CD14-positive monocyte (primary cell): ENCODE results near the gene TSEN54. TPM values are rescaled to one million over a fixed set of nuclear protein-coding genes. Genes with fewer than 3 reads are reported as not detected.

Source experiments
- DNase-seq, 3 donors: peaks; one replicate each; pipeline ENCODE4 v3.0.0-alpha.2; 2011 to 2022
- H2AFZ ChIP-seq: 2 replicates; pipeline ENCODE4 v1.6.0; 2012; ENCODE audit warnings: mild to moderate bottlenecking, low read depth, low read length, inconsistent platforms; ENCODE audit not compliant: insufficient read depth, poor library complexity, severe bottlenecking
- H3K27ac ChIP-seq, 2 donors: 1 replicate in 1 of 2; 2 replicates in 1 of 2; pipeline ENCODE4 v1.5.1; 2012 to 2013; ENCODE audit warnings: low read length in 2 of 2, control low read depth in 1 of 2, inconsistent platforms in 1 of 2, low read depth in 1 of 2, mild to moderate bottlenecking in 1 of 2
- H3K27me3 ChIP-seq, 2 donors: one replicate each; pipeline versions ENCODE4 v1.6.0 to v1.6.1; 2011 to 2013; ENCODE audit warnings: low read length in 2 of 2; ENCODE audit not compliant: control insufficient read depth in 2 of 2, insufficient read depth in 2 of 2
- H3K36me3 ChIP-seq, 2 donors: replicated peaks in 1 of 2; 1 replicate in 1 of 2; 2 replicates in 1 of 2; pipeline versions ENCODE4 v1.5.1 to v1.6.1; 2012 to 2013; ENCODE audit warnings: low read length in 2 of 2, control low read depth in 1 of 2, inconsistent platforms in 1 of 2, mild to moderate bottlenecking in 1 of 2; ENCODE audit not compliant: insufficient read depth in 2 of 2, control insufficient read depth in 1 of 2
- H3K4me1 ChIP-seq, 2 donors: 1 replicate in 1 of 2; 2 replicates in 1 of 2; pipeline versions ENCODE4 v1.5.1 to v1.6.1; 2012 to 2013; ENCODE audit warnings: low read length in 2 of 2, control low read depth in 1 of 2, inconsistent platforms in 1 of 2, mild to moderate bottlenecking in 1 of 2, moderate library complexity in 1 of 2; ENCODE audit not compliant: insufficient read depth in 2 of 2, control insufficient read depth in 1 of 2
- H3K4me2 ChIP-seq: replicated peaks from 2 replicates; pipeline ENCODE3; 2012; ENCODE audit warnings: low read length, moderate library complexity, mild to moderate bottlenecking; ENCODE audit not compliant: poor library complexity, severe bottlenecking; ENCODE audit errors: extremely low read depth
- H3K4me3 ChIP-seq, 3 experiments: fragments of 200-600 bp in 1 of 3; sonication (generic) in 1 of 3; replicated peaks in 1 of 3; 1 replicate in 2 of 3; 2 replicates in 1 of 3; pipeline ENCODE4 v1.5.1; 2011 to 2013; ENCODE audit warnings: low read length in 3 of 3, mild to moderate bottlenecking in 3 of 3, control low read depth in 2 of 3, low read depth in 2 of 3, inconsistent platforms in 1 of 3, moderate library complexity in 1 of 3
- H3K79me2 ChIP-seq: 2 replicates; pipeline ENCODE4 v1.6.0; 2012; ENCODE audit warnings: mild to moderate bottlenecking, control low read depth, inconsistent platforms, low read length, moderate library complexity; ENCODE audit not compliant: insufficient read depth
- H3K9ac ChIP-seq: 2 replicates; pipeline ENCODE4 v1.6.0; 2017; ENCODE audit warnings: low read length, mild to moderate bottlenecking; ENCODE audit not compliant: insufficient read depth, poor library complexity, severe bottlenecking
- H3K9me3 ChIP-seq, 2 donors: replicated peaks in 1 of 2; 1 replicate in 1 of 2; 2 replicates in 1 of 2; pipeline versions ENCODE4 v1.5.1 to v1.6.1; 2012 to 2013; ENCODE audit warnings: low read length in 2 of 2, control low read depth in 1 of 2; ENCODE audit not compliant: control insufficient read depth in 1 of 2, insufficient read depth in 1 of 2
- H4K20me1 ChIP-seq: 2 replicates; pipeline ENCODE4 v1.6.0; 2012; ENCODE audit warnings: mild to moderate bottlenecking, low read length, control low read depth, moderate library complexity; ENCODE audit not compliant: insufficient read depth
- H3K27ac Mint-ChIP-seq, 7 donors: one replicate each; pipeline ENCODE4 v1.8.0; 2020; ENCODE audit warnings: mild to moderate bottlenecking in 7 of 7, mixed read lengths in 7 of 7, moderate library complexity in 6 of 7, inconsistent platforms in 2 of 7
- H3K27me3 Mint-ChIP-seq, 3 donors: one replicate each; pipeline ENCODE4 v1.8.0; 2021 to 2022; ENCODE audit warnings: low read depth in 3 of 3, mild to moderate bottlenecking in 3 of 3, mixed read lengths in 3 of 3, moderate library complexity in 3 of 3, inconsistent platforms in 1 of 3
- H3K36me3 Mint-ChIP-seq, 2 donors: one replicate each; pipeline ENCODE4 v1.8.0; 2020; ENCODE audit warnings: mixed read lengths in 2 of 2, inconsistent platforms in 1 of 2, mild to moderate bottlenecking in 1 of 2
- H3K4me1 Mint-ChIP-seq: one replicate; pipeline ENCODE4 v1.8.0; 2020; ENCODE audit warnings: mild to moderate bottlenecking, mixed read lengths
- H3K4me3 Mint-ChIP-seq, 2 donors: one replicate each; pipeline ENCODE4 v1.8.0; 2020; ENCODE audit warnings: mild to moderate bottlenecking in 2 of 2, mixed read lengths in 2 of 2, moderate library complexity in 1 of 2
- H3K9me3 Mint-ChIP-seq, 7 donors: one replicate each; pipeline ENCODE4 v1.8.0; 2020 to 2022; ENCODE audit warnings: mixed read lengths in 7 of 7, mild to moderate bottlenecking in 6 of 7, moderate library complexity in 6 of 7, inconsistent platforms in 2 of 7
- CTCF ChIP-seq: fragments of 200-600 bp; IDR thresholded peaks from one replicate; pipeline ENCODE4 v1.8.0; 2022; ENCODE audit warnings: antibody characterized with exemption, mild to moderate bottlenecking
- WGBS: methylation state at CpG from one replicate; pipeline ENCODE4 v1.1.5; 2013; ENCODE audit warnings: missing lambda C conversion rate; ENCODE audit not compliant: insufficient coverage; 5-methylcytosine and 5-hydroxymethylcytosine counted together
- intact Hi-C, 2 donors: fragments of 100-400 bp; cut with micrococcal nuclease; formaldehyde crosslinking; loops; one replicate each; pipeline versions ENCODE4 v1.15.0 to v1.15.1; 2023
- polyA plus RNA-seq, 3 donors: library from polyadenylated mRNA; depleted of rRNA in 1 of 3; unstranded in 2 of 3; stranded (reverse) in 1 of 3; fragments of 300-500 nt in 2 of 3; fragments of >200 nt in 1 of 3; fragmentation: Illumina TruSeq in 2 of 3; gene quantifications; 1 replicate in 2 of 3; 2 replicates in 1 of 3; pipeline ENCODE4 v1.2.3, GENCODE V29; 2012 to 2021

TSEN54 gene
- polyA plus RNA-seq, 3 donors = 10.3 to 13.6 (median 11.8) TPM

GRCh38 chr17:75572713-75573539 lies 56.6 kb downstream of the TSEN54 start:
- H2AFZ ChIP-seq = no peak overlapping the region
- H4K20me1 ChIP-seq = no peaks in the 10 kb centered on the region
- H3K9me3 ChIP-seq = no peaks in the 10 kb centered on the region
- H3K4me3 ChIP-seq = no peak overlapping the region
- Mint-ChIP-seq H3K4me3 (no peak overlapping the region), H3K4me1 (peaks cover 17% of the 10 kb centered on the region), H3K36me3 (peaks cover 0 to 4% of the 10 kb centered on the region in 2 donors), H3K9me3 (no peaks in the 10 kb centered on the region), H3K27me3 (peaks cover 2 to 6% (median 4%) of the 10 kb centered on the region in 3 donors), H3K27ac (peak overlapping the region in 3 of 7 donors; percentile 13 to 73 (median 53))
- intact Hi-C loops = loop anchor here in 1 of 2 donors (5.0 kb wide), 1 partner anchor 56 kb away; the partner anchor contains the start of genes CASKIN2 and TSEN54
- peaks cover 20% of the 10 kb centered on the region in 2 donors for H3K4me1 ChIP-seq
- H3K4me2 ChIP-seq = no peak overlapping the region
- H3K79me2 ChIP-seq = no peaks in the 10 kb centered on the region
- H3K36me3 ChIP-seq = no peaks in the 10 kb centered on the region
- DNase-seq = no peak
- H3K27ac ChIP-seq = no peak overlapping the region
- no peaks in the 10 kb centered on the region for H3K27me3 ChIP-seq
- TF ChIP-seq CTCF = no peak
- 95% methylated on average over 29 of the region's 39 CpGs for WGBS
- no peak overlapping the region for H3K9ac ChIP-seq

GRCh38 chr17:75573540-75573957 lies 57.2 kb downstream of the TSEN54 start:
- DNase-seq = no peak

More at GRCh38 chr17:75573540-75573957, 57.2 kb downstream of the TSEN54 start:
- Histone ChIP-seq H3K4me1 (peaks cover 20% of the 10 kb centered on the region in 2 donors), H3K9ac (no peak overlapping the region), H2AFZ (no peak overlapping the region), H3K27ac (no peak overlapping the region), H3K79me2 (no peaks in the 10 kb centered on the region), H3K4me3 (no peak overlapping the region), H3K9me3 (no peaks in the 10 kb centered on the region), H4K20me1 (no peaks in the 10 kb centered on the region), H3K4me2 (no peak overlapping the region), H3K36me3 (no peaks in the 10 kb centered on the region), H3K27me3 (no peaks in the 10 kb centered on the region)
- H3K4me3 Mint-ChIP-seq = no peak overlapping the region
- H3K9me3 Mint-ChIP-seq = no peaks in the 10 kb centered on the region
- H3K27me3 Mint-ChIP-seq = peaks cover 2 to 6% (median 4%) of the 10 kb centered on the region in 3 donors
- no peak for TF ChIP-seq CTCF
- H3K36me3 Mint-ChIP-seq = peaks cover 0 to 4% of the 10 kb centered on the region in 2 donors
- H3K27ac Mint-ChIP-seq = peak overlapping the region in 2 of 7 donors; percentile 31 to 66
- intact Hi-C loops = loop anchor here in 1 of 2 donors (5.0 kb wide), 1 partner anchor 56 kb away; the partner anchor contains the start of genes CASKIN2 and TSEN54
- 97% methylated on average over 13 of the region's 16 CpGs for WGBS
- H3K4me1 Mint-ChIP-seq = peaks cover 17% of the 10 kb centered on the region
